CD4-positive, alpha-beta T cell treated with Interleukin-12 subunit alpha and Interleukin-12 subunit beta, for 1 hour (primary cell): ENCODE measurements around the gene CWF19L2.
"Not testable (repeated sequence)": the region's sequence is repeated elsewhere in the genome, so short reads cannot be mapped to it uniquely, and the experiment has no call there.

Source experiments
- DNase-seq: peaks from one replicate; pipeline ENCODE4 v3.0.0-alpha.2; 2020

The CWF19L2 gene

DNA sequence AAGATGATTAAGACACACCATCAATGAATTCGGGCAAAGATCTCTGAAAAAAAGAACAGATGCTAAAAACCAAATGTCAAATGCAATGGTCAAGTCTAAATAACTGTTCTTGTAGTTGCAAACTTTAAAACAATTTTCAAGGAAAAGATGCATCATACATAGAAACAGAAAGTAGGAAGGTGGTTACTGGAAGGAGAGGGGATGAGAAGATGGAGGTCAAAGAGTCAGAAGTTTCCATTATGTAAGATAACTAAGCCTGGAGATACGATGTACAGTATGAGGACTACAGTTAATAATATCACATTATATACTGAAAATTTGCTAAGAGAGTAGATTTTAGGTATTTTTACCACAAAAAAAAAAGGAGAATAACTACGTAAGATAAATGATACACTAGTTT, 27.1 kb downstream of the CWF19L2 start:
- DNase-seq = no peak

DNA sequence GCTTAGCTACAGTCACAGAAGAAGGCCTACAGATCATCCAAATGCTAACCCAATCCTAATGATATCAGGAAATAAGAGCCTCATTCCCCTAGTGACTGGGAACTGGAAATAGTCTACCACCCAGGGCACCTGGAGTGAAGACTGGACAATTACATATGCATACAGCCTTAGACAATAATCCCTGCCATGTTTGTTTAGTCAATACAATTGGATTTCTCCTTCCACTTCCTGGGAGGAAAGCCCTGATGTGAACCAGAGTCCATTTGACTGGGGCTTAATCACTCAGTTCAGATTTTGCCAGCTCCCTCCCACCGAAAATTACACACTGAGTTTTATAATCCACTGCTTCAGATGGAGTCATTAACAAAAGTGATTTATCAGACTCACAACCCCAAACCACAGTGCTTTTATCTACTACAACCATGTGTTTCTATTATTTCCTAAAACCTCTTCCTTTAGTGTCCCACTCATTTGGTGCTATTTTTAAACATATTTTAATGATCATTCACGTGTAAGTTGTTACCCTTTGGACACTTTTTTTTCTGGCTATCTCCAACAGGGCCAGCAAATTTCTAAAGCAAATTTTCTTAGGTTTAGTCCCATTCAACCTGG, 29.9 kb downstream of the CWF19L2 start:
- no peak for DNase-seq

DNA sequence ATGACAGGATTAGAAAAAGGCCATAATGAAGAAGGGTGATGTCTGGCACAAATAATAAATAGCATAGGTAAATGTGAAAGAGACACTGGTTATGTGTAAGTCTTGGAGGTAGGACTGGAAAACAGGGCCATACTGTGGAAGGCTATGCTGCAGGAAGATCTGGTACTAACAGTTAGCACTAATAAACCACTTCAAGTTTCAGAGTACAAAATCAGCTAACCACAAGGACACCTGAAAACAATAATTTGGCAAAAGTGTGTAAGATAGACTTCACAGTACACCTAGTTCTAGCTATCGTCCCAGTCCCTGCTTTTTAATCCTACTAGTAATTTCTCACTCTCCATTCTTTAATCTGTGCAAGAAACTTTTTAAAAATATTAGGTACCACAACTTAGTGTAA, 44.3 kb downstream of the CWF19L2 start:
- DNase-seq = no peak

DNA sequence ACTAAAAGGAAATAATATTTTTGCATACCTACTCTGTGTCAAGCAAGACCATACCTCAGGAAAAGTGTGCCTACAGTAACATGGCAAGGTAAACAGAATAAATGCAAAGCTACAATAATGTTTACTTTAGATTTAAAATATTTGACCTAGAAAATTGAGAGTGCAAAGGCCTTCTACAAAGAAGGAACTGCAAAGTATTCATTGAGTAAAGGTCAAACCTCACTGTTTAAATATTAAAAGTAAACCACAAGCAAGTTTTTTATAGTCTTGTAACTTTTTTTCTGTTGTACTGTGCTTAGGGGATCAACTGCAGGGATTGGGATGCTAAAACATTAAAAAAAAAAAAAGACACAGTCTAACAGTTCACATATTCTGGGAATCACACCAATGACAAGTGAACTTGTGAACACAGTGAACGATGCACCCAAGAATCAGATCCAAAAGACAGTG, 48.8 kb downstream of the CWF19L2 start:
- no peak for DNase-seq

DNA sequence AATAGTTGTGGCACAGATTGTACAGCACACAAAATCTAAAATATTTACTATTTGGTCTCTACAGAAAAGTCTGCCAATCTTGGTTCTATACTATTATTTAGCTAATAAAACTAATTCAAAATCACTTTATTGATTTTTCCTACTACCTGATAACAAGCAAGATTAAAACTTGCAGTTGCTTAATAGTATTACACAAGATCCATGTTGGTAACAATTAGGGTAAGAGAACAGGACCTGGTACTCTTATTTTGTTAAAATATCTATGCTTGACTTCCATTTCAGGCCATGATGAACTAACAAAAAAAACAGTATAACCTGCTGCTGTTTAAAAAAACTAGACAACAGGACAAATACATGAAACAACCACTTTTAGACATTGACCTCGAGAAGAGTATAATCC, 52.4 kb downstream of the CWF19L2 start:
- DNase-seq = no peak

DNA sequence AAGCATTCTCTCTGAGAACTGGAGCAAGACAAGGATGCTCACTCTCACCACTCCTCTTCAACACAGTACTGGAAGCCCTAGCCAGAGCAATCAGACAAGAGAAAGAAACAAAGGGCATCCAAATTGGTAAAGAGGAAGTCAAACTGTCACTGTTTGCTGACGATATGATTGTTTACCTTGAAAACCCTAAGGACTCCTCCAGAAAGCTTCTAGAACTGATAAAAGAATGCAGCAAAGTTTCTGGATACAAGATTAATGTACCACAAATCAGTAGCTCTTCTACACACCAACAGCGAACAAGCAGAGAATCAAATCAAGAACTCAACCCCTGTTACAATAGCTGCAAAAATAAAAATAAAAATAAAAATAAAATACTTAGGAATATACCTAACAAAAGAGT, 56.5 kb downstream of the CWF19L2 start:
- DNase-seq = not testable (repeated sequence)

DNA sequence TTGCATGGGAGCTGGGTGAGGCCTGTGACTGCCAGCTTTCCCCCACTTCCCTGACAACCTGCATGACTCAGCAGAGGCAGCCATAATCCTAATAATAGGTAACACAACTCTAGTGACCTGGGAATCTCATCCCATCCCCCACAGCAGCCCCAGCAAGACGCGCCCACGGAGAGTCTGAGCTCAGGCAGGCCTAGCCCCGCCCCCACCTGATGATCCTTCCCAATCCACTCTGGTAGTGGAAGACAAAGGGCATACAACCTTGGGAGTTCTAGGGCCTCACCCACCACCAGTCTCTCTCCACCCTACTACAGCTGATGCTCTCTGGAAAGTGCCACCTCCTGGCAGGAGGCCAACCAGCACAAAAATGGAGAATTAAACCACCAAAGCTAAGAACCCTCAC, 60.3 kb downstream of the CWF19L2 start:
- no peak for DNase-seq

DNA sequence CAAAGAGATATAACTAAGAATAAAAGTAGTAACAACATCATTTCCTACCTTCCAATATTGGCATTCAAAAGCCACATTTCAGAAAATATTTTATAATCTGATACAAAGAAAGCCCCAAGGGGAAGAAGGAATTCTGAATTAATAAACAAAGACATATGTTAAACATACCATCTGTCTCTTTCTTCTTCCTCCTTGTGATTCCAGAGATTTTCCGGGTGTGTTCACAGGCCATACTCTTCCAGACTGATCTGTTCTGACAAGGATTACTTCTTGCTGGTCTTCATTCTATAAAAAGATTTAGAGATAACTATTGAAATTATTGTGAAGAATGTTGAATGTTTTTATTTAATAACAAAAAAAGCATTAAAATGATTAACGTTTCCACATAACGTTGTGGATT, 65.0 kb downstream of the CWF19L2 start:
- DNase-seq = no peak

DNA sequence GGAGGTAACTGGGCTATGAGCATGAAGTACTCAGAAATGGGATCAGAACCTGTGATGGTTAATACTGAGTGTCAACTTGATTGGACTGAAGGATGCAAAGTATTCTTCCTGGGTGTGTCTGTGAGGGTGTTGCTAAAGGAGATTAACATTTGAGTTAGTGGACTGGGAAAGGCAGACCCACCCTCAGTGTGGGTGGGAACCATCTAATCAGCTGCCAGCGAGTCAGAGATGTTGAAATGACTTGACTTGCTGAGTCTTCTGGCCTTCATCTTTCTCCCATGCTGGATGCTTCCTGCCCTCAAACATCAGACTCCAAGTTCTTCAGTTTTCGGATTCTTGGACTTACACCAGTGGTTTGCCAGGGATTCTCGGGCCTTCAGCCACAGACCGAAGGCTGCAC, 66.9 kb downstream of the CWF19L2 start:
- DNase-seq = not testable (repeated sequence)

DNA sequence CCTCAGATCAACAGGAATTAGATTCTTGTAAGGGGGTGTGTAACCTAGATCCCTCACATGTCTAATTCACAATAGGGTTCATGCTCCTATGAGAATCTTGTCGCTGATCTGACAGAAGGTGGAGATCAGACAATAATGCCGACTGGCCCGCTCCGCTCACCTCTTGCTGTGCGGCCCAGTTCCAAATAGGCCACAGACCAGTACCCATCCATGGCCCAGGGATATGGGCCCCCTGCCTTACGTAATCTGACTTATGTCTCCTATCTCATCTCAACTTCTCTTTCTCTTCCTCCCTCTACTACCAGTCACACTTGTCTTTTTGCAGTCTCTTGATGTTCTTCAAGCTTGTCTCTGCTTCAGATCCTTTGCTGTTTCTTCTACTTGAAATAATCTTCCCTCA, 70.0 kb downstream of the CWF19L2 start:
- no peak for DNase-seq

DNA sequence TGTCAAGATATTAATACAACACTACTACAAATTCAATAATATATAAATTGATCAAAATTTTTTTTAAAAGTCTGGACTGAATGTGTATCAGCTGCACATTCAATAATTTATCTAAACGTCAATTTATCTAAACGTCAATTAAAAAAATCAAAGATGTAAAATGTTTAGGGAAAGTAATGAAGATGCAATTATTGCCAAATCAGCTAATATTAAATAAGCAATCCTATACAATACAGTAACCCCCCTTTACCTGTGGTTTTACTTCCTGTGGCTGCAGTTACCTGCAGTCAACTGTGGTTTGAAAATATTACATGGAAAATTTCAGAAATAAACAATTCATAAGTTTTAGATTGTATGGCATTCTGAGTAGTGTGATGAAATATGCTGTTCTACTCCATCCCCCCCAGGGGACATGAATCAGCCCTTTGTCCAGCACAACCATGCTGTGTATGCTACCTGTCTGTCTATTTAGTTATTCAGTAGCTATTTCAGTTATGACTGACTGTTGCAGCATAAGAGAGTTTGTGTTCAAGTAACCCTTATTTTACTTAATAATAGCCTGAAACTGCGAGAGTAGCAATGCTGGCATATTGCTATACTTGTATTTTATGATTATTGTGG, 72.2 kb downstream of the CWF19L2 start:
- DNase-seq = no peak

DNA sequence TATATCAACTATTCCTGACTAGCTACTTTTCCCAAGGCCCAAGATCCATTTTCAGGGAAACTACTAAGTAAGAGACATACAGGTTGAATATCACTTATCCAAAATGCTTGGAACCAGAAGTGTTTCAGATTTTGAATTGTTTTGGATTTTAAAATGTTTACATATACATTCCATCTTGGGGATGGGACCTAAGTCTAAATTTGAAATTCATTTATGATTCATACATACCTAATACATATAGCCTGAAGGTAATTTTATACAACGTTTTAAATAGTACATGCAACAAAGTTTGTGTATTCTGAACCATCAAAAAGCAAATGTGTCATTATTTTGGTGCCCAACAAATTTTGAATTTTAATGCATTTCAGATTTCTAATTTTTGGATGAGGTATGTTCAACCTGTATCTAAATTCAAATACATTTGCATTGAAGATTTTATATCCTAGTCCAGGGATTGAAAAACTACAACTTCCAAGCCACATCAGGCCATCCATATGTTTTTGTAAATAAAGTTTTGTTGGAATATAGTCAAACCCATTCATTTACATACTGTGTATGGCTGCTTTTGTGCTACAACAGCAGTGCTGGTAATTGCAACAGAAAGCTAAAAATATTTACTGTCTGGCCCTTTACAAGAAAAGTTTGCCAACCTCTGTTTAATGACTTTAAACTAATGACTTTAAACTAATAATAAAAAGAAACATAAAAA, 73.3 kb downstream of the CWF19L2 start:
- DNase-seq = no peak

DNA sequence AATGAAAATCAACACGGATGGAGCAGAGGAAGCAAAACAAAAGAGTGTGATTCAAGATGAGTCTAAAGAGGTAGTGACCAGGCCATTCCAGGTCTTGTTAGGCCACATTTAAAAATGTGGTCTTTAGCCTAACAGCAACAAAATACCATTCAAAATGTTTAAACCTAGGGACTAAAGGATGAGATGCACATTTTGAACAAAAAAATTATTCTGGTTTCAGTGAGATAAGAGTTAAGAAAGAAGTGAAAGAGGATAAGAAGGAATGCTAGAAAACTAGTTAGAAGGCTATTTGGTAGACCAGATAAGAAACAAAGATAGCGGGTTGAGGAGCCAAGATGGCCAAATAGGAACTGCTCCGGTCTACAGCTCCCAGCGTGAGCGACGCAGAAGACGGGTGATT, 85.2 kb downstream of the CWF19L2 start:
- DNase-seq = no peak

DNA sequence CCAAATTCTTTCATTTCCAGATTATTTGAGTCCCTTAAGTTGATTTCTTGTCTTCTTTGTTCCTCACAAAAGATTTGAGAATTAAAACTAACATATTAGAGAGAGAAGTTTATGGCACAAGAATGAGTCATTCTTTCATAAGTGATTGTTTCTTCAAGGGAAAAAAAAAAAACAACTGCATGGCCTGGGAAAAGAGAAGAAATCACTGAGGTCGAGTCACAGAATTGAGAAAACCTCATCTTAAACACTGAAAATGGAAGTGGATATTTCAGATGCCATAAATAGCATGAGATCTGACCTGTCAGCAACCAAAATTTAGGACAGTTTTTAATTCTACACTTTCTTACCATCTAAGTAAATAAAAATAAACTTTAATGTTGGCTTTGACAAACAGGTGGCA, 87.2 kb downstream of the CWF19L2 start:
- no peak for DNase-seq

DNA sequence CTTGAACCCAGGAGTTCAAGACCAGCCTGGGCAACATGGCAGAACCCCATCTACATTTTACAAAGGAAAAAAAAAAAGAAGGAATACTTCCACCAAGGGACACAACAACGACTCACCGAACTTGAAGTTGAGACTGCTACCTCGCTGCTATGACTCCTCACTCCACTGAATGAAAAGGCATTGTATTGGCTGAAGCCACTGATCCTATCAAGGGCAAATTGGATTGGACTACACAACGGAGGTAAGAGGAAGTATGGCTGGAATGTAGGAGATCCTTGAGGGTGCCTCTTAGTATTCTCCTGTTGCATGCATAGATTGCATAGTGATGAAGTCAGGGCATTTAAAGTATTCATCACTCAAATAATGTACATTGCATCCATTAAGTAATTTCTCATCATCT, 97.9 kb downstream of the CWF19L2 start:
- no peak for DNase-seq

DNA sequence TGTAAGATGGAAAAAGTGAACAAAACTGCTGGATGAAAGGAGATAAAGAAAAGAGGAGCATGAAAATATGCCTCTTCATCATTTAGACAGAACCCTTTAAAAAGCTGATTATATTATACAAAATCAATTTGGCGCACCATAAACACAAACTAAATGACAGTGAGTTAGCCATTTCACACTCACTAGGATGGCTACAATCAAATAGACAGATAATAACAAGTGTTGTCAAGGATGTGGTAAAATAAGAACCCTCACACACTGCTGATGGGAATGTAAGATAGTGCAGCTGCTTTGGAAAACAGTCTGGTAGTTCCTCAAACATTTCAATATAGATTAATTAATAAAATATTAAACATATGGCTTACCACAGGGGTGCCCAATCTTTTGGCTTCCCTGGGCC, 99.7 kb downstream of the CWF19L2 start:
- DNase-seq = no peak

DNA sequence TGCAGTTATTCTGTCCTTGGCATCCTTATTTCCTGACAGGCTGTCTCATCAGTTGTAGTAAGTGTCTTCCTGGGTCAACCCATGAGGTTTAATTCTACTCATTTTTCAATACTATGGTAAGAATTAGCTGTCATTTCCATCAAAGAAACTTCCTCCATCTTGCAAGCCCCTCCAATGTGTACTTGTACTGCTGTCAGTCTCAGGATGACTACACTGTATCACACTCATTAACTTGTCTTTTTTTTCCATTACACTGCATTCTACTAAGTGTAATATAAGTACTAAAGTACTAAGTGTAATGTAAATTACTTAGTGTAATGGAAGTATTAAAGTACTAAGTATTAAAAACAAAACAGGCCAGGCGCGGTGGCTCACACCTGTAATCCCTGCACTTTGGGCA, 102.8 kb downstream of the CWF19L2 start:
- DNase-seq = no peak

DNA sequence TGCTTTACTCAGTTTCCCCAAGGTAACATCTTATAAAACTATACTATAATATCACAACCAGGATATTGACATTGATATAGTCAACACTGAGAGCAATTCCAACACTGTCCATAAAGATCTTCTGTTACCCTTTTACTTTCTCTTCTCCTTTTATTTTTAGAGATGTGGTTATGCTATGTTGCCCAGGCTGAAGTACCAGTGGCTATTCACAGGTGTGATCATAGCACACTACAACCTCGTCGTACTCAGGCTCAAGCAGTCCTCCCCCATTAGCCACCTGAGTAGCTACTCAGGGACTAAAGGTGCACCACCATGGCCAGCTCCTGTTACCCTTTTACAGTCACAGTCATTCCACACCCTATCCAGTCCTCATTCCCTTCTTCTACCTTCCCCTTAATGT, 119.7 kb downstream of the CWF19L2 start:
- DNase-seq = no peak

DNA sequence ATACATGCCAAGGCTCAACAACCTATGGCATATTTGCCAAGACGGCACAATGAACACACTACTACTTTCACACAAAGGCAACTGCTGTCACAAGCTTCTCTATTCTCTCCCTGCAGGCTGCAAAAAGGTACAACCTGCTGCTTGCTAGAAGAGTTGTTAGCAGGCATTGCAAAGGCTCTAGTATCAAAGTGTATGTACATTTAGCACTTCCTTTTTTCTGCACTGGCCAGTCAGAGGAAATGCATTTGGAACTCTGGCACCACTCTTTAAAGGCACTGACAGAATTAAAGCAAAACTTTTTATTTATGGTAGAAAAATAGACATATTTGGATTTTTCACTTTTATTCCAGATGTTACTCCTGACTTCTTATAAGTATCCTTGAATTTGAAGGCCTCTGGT, 125.9 kb downstream of the CWF19L2 start:
- no peak for DNase-seq

DNA sequence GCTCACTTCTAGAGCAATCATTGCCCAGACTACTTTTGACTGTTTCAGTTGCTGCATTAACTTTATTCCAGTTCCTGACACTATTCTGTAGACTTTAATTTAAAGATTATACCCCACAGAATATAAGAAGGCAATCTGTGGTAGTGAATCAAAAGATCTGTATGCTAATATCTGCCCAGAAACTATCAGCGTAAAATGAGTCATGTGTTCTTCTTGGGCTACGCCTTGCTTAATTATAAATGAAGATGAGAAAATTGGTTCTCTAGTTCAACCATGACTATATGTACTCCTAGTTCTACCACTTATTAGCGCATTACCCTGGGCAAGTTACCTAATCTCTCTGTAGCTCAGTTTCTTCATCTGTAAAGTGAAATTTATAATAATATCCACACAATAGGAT, 128.5 kb downstream of the CWF19L2 start:
- no peak for DNase-seq

DNA sequence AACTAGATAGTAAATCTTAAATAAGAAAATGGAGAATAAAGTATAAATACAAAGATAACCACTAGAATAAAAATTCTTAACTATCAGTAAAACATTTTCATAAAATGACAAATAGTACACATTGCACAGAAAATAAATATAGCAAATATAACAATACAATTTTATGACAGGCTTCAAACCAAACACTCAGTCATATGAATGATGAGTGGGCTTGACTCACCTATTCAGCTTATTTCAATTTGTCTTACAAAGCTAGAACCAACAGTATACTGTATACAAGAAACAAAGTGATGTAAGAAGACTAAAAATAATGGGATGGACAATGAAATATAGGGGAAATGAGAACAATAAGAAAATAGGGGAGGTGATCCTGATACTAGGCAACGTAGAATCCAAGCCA, 141.2 kb downstream of the CWF19L2 start:
- DNase-seq = no peak

DNA sequence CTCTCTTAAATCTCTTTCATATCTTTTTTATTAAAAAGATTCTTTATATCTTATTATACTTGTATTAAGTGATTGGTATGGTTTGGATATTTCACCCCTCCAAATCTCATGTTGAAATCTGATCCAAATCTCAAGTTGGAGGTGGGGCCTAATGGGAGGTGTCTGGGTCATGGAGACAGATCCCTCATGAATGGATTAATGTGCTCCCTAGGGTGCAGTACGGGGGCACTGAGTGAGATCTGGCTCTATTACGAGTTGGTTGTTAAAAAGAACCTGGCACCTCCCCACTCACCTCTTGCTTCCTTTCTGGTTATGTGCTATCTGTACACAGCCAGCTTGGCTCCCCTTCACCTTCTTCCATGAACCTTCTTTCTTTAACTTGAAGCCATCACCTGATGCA, 149.6 kb downstream of the CWF19L2 start:
- DNase-seq = no peak

DNA sequence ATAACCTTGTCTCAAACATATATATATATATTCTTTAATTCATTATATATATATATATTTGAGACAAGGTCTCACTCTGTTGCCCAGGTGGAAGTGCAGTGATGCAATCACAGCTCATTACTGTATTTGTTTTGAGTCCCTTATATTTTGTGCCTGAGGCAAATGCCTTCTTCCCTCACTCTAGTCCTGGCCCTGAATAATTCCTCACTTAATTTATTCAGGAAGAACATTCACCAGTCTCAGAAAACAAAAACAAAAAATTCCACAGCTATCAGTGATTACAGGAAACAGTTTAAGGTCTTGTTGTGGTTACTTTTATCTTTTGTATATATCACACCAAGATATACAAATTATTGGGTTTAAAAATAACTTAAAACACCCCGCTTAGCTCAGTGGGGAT, 155.7 kb downstream of the CWF19L2 start:
- no peak for DNase-seq

DNA sequence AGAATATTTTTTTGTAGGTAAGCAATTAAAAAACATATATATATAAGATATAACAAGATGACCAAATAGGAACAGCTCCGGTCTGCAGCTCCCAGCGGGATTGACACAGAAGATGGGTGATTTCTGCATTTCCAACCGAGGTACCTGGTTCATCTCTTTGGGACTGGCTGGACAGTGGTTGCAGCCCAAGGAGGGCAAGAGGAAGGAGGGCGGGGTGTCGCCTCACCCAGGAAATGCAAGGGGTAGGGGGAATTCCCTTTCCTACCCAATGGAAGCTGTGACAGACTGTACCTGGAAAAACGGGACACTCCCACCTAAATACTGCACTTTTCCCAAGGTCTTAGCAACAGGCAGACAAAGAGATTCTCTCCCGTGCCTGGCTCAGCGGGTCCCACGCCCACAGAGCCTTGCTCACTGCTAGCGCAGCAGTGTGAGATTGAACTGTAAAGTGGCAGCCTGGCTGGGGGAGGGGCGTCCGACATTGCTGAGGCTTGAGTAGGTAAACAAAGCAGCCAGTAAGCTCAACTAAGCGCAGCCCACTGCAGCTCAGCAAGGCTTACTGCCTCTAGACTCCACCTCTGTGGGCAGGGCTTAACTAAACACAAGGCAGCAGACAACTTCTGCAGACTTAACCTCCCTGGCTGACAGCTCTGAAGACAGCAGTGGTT, 163.8 kb downstream of the CWF19L2 start:
- DNase-seq = no peak
